Activated CD4-positive, alpha-beta T cell treated with anti-CD3 and anti-CD28 coated beads for 48 hours (primary cell): ENCODE measurements around the gene KLRB1.

Experiments used
- DNase-seq: peaks from one replicate; pipeline ENCODE4 v3.0.0-alpha.2; 2020

The KLRB1 gene

GRCh38 chr12:9607716-9608115 is at the start of gene KLRB1:
TSS of gene KLRB1 (minus strand) at chr12:9607916. CDS start at chr12:9607839, 77 bp downstream.
- no peak for DNase-seq

DNA sequence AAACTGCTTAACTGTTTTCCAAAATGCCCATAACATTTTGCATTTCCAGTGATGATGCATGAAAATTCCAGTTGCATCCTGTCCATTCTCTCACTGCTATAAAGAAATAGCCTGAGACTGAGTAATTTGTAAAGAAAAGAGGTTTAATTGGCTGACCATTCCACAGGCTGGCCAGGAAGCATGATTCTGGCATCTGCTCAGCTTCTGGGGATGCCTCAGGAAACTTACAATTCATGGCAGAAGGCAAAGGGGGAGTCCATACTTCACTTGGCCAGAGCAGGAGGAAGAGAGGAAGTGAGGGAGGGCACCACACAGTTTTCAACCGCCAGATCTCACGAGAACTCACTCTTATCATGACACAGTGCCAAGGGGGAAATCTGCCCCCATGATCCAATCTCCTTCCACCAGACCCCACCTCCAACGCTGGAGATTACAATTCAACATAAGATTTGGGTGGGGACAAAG is 43.6 kb upstream of the KLRB1 start:
- peak; percentile 80 for DNase-seq

GRCh38 chr12:9650151-9650576 is 42.4 kb upstream of the KLRB1 start:
- DNase-seq = no peak

DNA sequence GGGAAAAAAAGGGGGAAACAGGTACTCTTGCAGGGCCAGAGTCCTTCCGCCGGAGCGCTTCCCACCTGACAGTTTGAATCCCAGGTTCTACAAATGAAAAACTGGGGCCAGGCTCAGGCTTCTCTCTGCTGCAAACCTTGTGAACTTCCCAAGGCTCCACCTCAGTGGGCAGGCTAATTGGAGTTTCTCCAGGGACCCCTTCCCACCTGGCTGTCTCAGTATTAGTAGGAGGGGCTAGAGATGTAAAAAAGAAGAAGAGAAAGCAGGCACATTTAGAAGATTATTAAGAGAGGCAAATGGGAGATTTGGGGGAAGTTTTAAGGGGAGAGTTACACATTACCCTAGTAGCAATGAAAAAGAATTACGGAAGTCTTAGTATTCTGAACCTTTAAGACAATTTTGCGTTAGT is 41.8 kb upstream of the KLRB1 start:
- peak; percentile 57 for DNase-seq

GRCh38 chr12:9648701-9649531 is 41.2 kb upstream of the KLRB1 start:
- DNase-seq = no peak

GRCh38 chr12:9647825-9648700 is 40.3 kb upstream of the KLRB1 start:
- peak; percentile 94 for DNase-seq

- no peak for DNase-seq
Measured at GRCh38 chr12:9646794-9647781, 39.4 kb upstream of the KLRB1 start.

DNA sequence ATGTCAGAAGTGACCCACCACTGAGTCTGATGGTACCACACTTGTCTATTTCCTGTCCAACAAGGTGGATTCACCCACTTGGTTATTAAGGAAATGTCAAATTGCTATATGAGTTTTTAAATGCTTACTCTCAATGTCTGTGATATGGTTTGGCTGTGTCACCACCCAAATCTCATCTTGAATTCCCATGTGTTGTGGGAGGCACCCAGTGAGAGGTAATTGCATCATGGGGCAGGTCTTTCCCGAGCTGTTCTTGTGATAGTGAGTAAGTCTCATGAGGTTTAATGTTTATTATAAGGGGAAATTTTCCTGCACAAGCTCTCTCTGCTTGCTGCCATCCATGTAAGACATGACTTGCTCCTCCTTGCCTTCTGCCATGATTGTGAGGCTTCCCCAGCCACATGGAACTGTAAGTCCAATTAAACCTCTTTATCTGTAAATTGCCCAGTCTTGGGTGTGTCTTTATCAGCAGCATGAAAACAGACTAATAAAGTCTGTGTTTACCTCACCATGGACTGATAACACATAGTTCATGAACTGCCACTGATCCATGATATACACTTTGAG is 37.4 kb upstream of the KLRB1 start:
- peak; percentile 51 for DNase-seq

GRCh38 chr12:9643266-9643660 is 35.5 kb upstream of the KLRB1 start:
- DNase-seq = no peak

DNA sequence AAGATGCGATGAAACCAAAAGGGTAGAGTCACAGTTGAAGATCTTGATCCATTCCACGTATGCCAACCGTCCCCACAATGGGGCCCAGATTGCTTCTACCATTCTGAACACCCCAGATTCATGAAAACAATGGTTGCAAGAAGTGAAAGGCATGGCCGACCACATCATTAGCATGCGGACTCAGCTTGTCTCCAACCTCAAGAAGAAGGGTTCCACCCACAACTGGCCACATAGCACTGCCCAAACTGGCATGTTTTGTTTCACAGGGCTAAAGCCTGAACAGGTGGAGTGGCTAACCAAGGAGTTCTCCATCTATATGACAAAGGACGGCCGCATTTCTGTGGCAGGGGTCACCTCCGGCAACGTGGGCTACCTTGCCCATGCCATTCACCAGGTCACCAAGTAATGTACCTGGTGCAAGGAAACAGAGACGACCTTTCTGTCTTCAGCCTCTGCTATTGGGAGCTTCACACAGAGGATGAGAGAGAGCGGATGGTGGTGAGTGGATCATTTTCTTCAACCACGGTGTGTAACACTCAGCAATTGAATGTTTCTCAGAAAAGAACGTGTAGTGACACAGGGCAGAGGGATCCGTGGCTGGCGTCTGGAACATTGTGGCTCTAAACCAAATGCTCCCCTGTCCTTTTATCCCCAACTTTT is 35.0 kb upstream of the KLRB1 start:
- DNase-seq = no peak

DNA sequence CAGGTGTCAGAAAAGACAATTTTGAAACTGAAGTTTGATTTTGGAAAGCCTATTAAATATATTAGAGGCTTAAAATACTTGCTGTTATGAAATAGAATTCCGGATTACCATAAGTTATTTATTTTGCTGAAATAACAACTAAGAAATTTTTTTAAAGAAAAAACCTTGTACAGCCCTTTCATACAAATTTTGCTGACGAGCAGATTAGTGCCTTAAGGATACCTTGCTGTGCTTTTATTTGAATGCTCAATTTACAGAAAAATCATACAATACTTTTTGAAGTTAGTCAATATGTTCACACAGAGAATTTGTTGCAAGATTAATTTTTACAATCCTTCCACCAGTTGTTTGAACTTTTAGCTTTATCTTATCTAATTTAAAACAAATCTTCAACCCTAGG is 32.3 kb upstream of the KLRB1 start:
- no peak for DNase-seq

DNA sequence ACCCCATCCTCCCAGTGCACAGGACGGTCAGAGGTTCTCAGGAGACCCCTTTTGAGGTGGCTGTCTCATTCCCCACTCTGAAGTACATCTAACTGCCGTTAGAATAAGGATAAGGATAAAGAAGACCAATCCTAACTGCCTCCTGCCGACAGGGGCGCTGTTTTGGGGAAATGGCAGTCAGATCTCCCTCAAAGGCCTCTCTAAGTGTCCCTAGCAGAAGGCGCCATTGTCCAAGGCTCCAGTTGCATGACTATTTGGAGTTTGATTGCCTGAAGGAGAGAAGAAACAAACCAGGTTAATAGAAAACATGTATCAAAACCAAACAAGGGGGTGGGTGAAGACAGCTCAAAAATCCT is 29.1 kb upstream of the KLRB1 start:
- peak; percentile 23 for DNase-seq

DNA sequence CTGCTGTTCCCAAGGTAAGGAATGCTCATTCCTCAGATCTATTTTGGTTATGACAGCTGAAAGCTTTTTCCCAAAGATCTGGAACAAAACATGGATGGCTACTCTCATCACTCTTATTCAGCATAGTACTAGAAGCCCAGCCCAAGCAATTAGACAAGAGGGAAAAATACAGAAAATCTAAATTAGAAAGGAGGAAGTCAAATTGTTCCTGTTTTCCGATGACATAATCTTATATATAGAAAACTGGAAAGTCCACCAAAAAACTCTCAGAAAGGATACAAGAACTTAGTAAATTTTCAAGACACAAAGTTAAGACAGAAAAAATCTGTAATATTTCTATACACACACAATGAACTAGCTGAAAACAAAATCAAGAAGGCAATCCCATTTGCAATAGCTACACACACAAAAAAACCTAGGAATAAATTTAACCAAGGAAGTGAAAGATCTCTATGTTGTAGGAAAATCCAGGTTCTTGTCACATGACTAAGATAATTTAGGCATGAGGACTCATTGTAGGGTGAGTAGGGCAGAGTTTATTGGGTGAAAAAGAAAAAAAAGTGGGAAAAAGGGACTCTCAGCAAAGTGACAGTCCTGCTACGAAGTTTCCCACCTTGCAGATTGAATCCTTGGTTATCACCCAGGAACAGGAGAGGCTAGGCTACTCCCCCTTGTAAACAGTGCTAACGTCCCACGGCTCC is 28.6 kb upstream of the KLRB1 start:
- no peak for DNase-seq

DNA sequence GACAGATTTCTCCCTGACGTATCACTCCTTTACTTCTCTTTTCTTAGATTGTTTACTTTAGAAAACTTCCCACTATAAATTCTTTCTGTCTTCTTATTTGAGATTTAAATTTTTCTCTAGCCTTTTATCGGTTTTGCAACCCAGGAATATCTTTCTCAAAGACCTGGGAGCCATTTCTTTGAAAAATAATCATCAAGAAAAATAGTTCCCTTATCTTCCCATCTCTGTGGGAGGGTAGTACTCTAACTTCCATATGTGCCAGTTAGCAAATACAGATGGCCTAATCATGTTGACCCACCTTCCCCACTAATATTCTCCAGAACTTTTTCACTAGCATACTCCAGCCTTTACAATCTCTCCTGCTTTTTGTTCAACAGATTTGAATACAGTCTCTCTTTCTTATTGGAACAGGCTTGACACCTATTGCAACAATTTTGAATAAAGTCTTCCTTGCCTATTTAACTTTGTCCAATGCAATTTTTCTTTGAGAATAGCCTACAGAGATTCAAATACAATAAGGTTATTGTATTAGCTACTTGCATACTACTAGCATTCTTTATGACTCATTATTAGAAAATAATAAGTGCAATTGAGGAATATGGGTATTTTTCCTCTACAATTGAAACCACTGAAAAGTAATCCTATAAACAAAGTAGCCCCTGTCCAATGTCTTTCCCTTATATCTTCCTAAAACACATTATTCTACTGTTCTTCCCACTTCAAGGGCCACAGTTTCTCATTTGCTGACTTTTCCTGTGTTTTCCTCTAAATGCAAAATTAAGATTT is 27.4 kb upstream of the KLRB1 start:
- DNase-seq = no peak

DNA sequence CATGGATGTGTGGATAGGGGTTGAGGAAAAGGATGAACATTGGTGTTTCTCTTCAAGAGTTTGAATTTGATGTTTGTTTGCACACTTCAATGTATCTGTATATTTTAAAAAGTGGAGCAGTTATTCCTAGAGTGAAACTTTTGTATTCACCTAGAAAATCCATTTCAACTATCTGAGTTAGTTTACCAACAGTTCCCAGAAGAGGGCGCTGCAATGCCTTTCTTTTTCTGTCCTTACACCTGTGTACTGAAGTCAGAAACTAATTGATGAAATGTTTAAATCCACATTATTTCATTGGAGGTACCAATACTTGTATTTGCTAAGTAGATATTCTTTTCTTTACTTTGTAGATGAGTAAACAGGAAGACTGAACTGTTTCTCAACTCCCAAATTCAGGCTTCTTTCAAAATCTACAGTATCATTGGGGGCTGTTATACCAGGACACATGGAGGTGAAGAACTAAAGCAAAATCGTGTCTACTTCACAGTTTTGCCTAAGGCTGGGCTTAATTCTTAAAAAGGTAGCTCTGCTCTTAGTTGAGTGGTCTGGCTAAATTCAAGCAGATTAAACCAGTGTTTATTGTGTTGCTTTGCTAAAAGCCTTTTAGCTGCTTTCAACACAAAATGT is 26.6 kb upstream of the KLRB1 start:
- DNase-seq = peak; percentile 87

GRCh38 chr12:9632766-9633165 is 25.1 kb upstream of the KLRB1 start:
- no peak for DNase-seq

DNA sequence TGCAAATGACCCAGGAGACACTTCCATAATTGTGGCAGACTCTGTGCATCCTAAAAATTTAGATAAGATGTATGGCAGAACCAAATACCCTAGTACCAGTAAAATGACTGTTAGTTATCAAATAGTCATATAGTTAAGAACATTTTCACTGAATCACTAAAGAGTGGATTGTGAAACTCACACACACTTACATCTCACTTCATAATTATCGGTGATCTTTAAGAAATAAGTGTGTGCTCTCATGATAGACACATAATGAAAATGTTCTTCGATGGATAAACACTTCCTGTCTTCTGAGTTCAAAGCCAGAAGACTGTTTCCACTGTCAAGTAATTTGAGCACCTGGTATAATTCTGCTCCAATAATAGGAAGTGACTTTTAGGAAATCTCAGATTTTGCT is 19.1 kb upstream of the KLRB1 start:
- no peak for DNase-seq

- DNase-seq = no peak
Measured at GRCh38 chr12:9626291-9626690, 18.6 kb upstream of the KLRB1 start.

DNA sequence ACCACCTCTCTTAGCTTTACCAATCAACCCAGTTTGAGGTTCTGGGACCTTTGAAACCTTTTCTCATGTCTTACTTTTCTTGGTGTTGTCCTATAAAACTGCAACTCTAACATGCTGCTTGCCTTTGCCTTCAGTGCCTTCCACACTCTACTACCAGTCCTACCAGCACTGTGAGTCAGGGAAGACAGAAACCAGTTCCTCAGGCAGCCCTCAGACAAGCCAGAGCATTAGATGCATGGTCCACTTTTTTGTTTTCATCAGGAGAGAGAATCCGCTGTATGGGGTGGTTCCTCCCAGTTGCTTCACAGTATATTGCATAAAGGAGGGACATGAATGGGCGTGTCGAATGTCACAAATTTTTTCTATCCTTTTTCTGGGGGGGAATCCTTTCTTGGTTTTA is 17.3 kb upstream of the KLRB1 start:
- DNase-seq = no peak
